Left lung (tissue), 10 donors: ENCODE results near the gene LGI4. TPM values are rescaled to one million over a fixed set of nuclear protein-coding genes. Genes with fewer than 3 reads are reported as not detected.
"Not testable (repeated sequence)": the region's sequence is repeated elsewhere in the genome, so short reads cannot be mapped to it uniquely, and the experiment has no call there.

Experiments
- ATAC-seq: fragments of 200-7000 bp; cut with Tn5 transposase; one replicate; pipeline ENCODE4 v1.9.1; 2020; ENCODE audit warnings: moderate library complexity
- DNase-seq, 4 donors: peaks; one replicate each; pipeline ENCODE4 v3.0.0-alpha.2; 2013 to 2020
- H3K27ac ChIP-seq, 2 donors: fragments of 200-600 bp; sonication (generic) in 1 of 2; one replicate each; pipeline versions ENCODE4 v1.5.0 to v1.8.0; 2020 to 2021
- H3K27me3 ChIP-seq, 2 donors: fragments of 200-600 bp; sonication (generic) in 1 of 2; one replicate each; pipeline versions ENCODE4 v1.5.0 to v1.8.0; 2020 to 2021
- H3K36me3 ChIP-seq, 2 donors: fragments of 200-600 bp; sonication (generic) in 1 of 2; one replicate each; pipeline versions ENCODE4 v1.5.0 to v1.8.0; 2020 to 2021
- H3K4me1 ChIP-seq, 2 donors: fragments of 200-600 bp; one replicate each; pipeline ENCODE4 v1.8.0; 2021
- H3K4me3 ChIP-seq, 2 donors: fragments of 200-600 bp; sonication (generic) in 1 of 2; one replicate each; pipeline versions ENCODE4 v1.5.0 to v1.8.0; 2020 to 2021; ENCODE audit warnings: mild to moderate bottlenecking in 1 of 2
- H3K9me3 ChIP-seq, 2 donors: fragments of 200-600 bp; sonication (generic) in 1 of 2; one replicate each; pipeline versions ENCODE4 v1.5.0 to v1.8.0; 2020 to 2021
- intact Hi-C, 2 donors: fragments of 100-400 bp; cut with DNase I; formaldehyde crosslinking; loops; one replicate each; pipeline versions ENCODE4 v1.11.2 to v1.14.2; 2022
- polyA plus RNA-seq, 6 donors: library from polyadenylated mRNA; unstranded; fragments of 120-200 nt; gene quantifications; one replicate each; pipeline ENCODE4 v1.2.1, GENCODE V29; 2013; ENCODE audit not compliant: insufficient read length in 6 of 6
- total RNA-seq, 2 donors: library from RNA; stranded (reverse); fragmentation: NEBNext Ultra II Directional; extraction: Animal tissue kit (Norgen Biotek cat#: 25700); gene quantifications; one replicate each; pipeline ENCODE4 v1.2.1, GENCODE V29; 2021
- TF ChIP-seq, protein P1 (sequence below), 2 donors: fragments of 200-600 bp; sonication (generic) in 1 of 2; IDR thresholded peaks; one replicate each; pipeline versions ENCODE4 v1.5.0 to v1.8.0; 2021; ENCODE audit warnings: antibody characterized with exemption in 2 of 2
- donor health status: DM: no; HTN: yes; CAD: no.
- donor health status: DM: no; HTN: no; CAD: no.

The LGI4 gene
- total and polyA plus RNA-seq, 8 donors: 1.8 to 3.4 (median 2.7) TPM

DNA sequence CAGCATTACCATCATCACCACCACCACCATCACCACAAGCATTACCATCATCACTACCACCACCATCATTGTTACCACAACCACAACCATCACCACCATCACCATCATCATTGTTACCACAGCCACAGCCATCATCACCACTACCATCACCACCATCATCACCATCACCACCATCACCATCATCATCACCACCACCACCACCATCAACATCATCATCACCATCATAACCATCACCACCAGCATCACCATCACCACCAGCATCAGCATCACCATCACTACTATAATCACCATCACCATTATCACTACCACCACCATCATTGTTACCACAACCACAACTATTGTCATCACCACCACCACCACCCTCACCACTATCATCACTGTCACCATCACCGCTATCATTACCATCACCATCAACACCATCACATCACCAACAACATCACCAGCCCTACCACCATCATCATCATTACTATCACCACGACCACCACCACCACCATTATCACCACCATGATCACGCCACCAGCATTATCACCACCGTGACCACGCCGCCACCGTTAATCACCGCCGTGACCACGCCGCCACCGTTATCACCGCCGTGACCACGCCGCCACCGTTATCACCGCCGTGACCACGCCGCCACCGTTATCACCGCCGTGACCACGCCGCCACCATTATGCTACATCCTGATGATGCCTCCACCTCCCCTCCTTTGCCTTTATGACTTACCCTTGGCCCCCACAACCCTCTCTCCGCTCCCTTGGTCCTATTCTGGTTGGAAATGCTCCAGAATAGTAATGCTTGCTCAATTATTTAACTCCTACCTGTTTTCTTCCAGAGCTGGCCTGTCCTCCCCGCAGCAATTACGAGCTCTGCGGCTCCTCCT lies 29.2 kb downstream of the LGI4 start:
- H3K36me3 ChIP-seq: no peaks in the 10 kb centered on the region
- ATAC-seq: no peak
- no peak for DNase-seq

DNA sequence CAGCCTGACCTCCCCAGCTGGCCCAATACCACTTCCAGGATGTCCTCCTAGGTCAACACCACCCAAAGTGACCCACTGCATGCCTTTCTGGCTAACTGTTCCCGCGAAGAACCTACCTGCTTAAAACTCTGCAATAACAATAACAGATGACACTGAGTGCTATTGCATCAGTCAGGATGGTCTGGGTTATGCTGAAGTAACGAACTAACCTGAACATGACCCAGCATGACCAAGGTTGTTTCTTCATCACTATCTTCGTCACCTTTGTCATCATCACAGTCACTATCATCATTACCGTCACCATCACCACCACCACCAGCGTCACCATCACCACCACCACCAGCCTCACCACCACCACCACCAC lies 29.8 kb downstream of the LGI4 start:
- no peaks in the 10 kb centered on the region for H3K9me3 ChIP-seq
- intact Hi-C loops: no loop called here
- no peaks in the 10 kb centered on the region for H3K4me1 ChIP-seq
- no peak overlapping the region for H3K4me3 ChIP-seq
- no peaks in the 10 kb centered on the region for H3K36me3 ChIP-seq
- H3K27ac ChIP-seq: no peak overlapping the region
- H3K27me3 ChIP-seq: peaks cover 0 to 10% of the 10 kb centered on the region in 2 donors
- DNase-seq (no peak), ATAC-seq (no peak)
- TF ChIP-seq, protein P1, sequence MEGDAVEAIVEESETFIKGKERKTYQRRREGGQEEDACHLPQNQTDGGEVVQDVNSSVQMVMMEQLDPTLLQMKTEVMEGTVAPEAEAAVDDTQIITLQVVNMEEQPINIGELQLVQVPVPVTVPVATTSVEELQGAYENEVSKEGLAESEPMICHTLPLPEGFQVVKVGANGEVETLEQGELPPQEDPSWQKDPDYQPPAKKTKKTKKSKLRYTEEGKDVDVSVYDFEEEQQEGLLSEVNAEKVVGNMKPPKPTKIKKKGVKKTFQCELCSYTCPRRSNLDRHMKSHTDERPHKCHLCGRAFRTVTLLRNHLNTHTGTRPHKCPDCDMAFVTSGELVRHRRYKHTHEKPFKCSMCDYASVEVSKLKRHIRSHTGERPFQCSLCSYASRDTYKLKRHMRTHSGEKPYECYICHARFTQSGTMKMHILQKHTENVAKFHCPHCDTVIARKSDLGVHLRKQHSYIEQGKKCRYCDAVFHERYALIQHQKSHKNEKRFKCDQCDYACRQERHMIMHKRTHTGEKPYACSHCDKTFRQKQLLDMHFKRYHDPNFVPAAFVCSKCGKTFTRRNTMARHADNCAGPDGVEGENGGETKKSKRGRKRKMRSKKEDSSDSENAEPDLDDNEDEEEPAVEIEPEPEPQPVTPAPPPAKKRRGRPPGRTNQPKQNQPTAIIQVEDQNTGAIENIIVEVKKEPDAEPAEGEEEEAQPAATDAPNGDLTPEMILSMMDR (IDR thresholded peaks at IDR 0.05): no peak

More for the DNA sequence above, 29.2 kb downstream of the LGI4 start:
- H3K27ac ChIP-seq: no peak overlapping the region
- no peak overlapping the region for H3K4me3 ChIP-seq
- TF ChIP-seq, protein P1 (IDR thresholded peaks at IDR 0.05): no peak
- H3K4me1 ChIP-seq: no peaks in the 10 kb centered on the region
- H3K9me3 ChIP-seq: no peaks in the 10 kb centered on the region
- intact Hi-C loops: no loop called here
- peaks cover 0 to 10% of the 10 kb centered on the region in 2 donors for H3K27me3 ChIP-seq

DNA sequence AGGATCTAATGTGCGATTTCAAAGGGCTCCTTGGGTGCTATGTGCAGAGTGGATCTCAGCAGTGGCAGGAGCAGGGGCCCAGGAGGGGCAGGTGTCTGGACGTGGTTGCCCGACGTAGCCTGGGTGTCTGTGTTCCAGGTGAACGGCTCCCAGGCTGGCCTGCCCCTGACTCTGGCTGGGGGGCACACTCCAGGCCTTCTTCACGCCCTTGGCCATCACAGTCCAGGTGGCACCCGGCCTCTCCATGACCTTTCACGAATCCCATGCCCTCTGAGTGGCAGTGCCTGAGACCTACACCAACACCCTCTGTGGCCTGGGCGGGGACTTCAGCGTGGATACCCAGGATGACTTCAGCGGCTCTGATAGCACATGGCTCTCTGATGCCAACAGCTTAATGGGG lies 30.5 kb downstream of the LGI4 start:
- intact Hi-C loops: no loop called here
- ATAC-seq (no peak), DNase-seq (no peak)
- TF ChIP-seq, protein P1 (IDR thresholded peaks at IDR 0.05): no peak
- Histone ChIP-seq H3K4me1 (no peaks in the 10 kb centered on the region), H3K9me3 (no peaks in the 10 kb centered on the region), H3K4me3 (no peak overlapping the region), H3K27me3 (peaks cover 0 to 4% of the 10 kb centered on the region in 2 donors), H3K27ac (no peak overlapping the region), H3K36me3 (no peaks in the 10 kb centered on the region)

DNA sequence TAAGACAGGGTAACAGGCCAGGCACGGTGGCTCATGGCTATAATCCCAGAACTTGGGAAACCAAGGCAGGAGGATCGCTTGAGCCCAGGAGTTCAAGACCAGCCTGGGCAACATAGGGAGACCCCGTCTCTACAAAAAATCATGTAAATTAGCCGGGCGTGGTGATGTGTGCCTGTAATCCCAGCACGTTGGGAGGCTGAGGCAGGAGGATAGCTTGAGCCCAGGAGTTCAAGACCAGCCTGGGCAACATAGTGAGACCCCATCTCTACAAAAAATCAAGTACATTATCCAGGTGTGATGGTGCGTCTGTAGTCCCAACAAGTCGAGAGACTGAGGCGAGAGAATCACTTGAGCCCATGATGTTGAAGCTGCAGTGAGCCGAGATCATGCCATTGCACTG lies 31.2 kb downstream of the LGI4 start:
- H3K36me3 ChIP-seq, H3K4me3 ChIP-seq, H3K27me3 ChIP-seq, H3K27ac ChIP-seq, ATAC-seq, intact Hi-C loops, DNase-seq, H3K4me1 ChIP-seq, H3K9me3 ChIP-seq: not testable (repeated sequence)

DNA sequence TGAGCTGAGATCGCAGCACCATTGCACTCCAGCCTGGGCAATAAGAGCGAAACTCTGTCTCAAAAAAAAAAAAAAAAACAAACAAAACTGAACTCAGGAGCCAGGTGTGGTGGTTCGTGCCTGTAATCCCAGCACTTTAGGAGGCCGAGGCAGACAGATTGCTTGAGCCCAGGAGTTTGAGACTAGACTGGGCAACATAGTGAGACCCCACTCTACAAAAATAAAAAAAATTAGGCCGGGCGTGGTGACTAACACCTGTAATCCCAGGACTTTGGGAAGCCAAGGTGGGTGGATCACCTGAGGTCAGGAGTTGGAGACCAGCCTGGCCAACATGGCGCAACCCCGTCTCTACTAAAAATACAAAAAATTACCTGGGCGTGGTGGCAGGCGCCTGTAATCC lies 32.9 kb downstream of the LGI4 start:
- H3K4me3 ChIP-seq, H3K36me3 ChIP-seq, intact Hi-C loops, H3K27me3 ChIP-seq, ATAC-seq, DNase-seq, H3K9me3 ChIP-seq, H3K27ac ChIP-seq, H3K4me1 ChIP-seq: not testable (repeated sequence)

DNA sequence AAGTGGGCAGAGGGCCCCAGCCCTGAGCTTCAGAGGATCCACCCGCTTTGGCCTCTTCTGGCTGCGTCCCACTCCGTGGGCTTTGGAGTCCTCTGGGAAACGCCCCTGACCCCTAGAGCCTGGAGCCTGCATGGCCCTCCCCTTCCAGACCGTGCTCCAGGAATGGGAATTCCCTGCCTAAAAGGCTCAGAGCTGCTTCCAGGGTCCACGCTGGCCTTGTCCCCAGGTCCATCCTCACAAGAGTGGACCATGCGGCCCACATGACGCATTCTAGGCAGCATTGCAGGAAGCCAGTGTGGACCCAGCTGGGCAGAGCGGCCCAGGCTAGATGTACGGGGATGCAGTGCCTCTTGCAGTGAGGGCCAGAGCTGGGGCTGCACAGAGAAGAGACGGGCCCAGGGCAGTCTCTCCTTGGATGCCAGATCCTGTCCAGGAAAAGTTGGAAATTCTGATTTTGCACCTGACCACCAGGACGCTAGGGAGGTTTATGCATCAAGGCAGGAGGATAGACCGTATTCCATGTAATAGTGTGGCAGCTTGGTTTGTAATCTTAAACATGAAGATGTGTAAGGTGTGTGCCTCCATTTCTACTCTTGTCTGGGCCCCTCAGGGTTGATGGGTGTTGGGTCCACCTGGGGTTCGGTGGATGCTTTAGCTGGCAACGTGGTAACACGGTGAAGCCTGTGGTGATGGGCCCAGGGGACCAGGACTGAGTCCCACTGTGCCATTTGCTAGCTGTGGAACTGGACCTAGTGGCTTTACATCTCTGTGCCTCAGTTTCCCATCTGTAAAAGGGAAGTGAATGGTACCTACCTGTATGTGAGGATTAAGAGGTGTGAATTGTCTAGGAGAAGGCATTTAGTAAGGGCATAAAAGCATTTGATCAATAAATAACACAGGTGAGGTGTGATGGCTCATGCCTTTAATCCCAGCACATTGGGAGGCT lies 34.0 kb downstream of the LGI4 start:
- Histone ChIP-seq H3K4me1 (no peaks in the 10 kb centered on the region), H3K36me3 (no peaks in the 10 kb centered on the region), H3K9me3 (no peaks in the 10 kb centered on the region), H3K27me3 (no peaks in the 10 kb centered on the region), H3K4me3 (no peak overlapping the region), H3K27ac (no peak overlapping the region)
- TF ChIP-seq, protein P1 (IDR thresholded peaks at IDR 0.05): no peak
- intact Hi-C loops: no loop called here
- no peak for DNase-seq
- ATAC-seq: no peak
